Vagina (tissue), 2 donors: Measurements from ENCODE around the gene PTPN1.

ENCODE experiments used
- POLR2A ChIP-seq, 2 donors: fragments of 450-650 bp; IDR thresholded peaks; one replicate each; pipeline ENCODE4 v1.6.1; 2017; ENCODE audit warnings: antibody characterized with exemption in 2 of 2, mild to moderate bottlenecking in 2 of 2, moderate library complexity in 2 of 2
- POLR2AphosphoS5 ChIP-seq, 2 donors: sonication (generic); formaldehyde crosslinking; IDR thresholded peaks; one replicate each; pipeline ENCODE4 v1.9.0; 2017; ENCODE audit warnings: antibody characterized with exemption in 2 of 2, mild to moderate bottlenecking in 2 of 2, low read depth in 1 of 2; ENCODE audit not compliant: insufficient read depth in 1 of 2

DNA sequence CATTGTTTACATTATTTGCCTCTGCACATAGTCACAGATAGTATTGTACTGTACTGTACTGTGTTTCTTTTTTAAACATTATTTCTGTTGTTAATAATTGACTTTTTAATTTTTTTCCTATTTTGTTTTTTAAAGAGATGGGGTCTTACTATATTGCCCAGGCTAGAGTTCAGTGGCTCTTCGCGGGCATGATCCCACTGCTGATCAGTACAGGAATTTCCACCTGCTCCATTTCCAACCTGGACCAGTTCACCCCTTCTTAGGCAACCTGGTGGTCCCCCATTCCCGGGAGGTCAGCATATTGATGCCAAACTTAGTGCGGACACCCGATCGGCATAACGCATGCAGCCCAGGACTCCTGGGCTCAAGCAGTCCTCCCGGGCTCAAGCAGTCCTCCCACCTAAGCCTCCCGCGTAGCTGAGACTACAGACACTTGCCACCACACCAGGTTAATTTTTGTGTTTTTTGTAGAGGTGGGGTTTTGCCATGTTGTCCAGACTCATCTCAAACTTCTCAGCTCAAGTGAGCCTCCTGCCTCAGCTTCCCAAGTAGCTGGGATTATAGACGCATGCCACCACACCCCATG is 47.5 kb downstream of the PTPN1 start:
- TF ChIP-seq POLR2A (IDR thresholded peaks at IDR 0.05) (no peak), POLR2AphosphoS5 (IDR thresholded peaks at IDR 0.05; ENCODE audit: insufficient read depth in 1 of 2, low read depth in 1 of 2) (no peak)
